NCI-H748 treated with DMSO at 0.1 percent for 48 hours (cell line): ENCODE data around the gene IL4I1.
A peak's percentile ranks its signal among the peaks of the same experiment; 100 is the strongest.

Source experiments
- DNase-seq: peaks from one replicate; lab custom pipeline; 2025; lab: John Stamatoyannopoulos, UW

Gene IL4I1

DNA sequence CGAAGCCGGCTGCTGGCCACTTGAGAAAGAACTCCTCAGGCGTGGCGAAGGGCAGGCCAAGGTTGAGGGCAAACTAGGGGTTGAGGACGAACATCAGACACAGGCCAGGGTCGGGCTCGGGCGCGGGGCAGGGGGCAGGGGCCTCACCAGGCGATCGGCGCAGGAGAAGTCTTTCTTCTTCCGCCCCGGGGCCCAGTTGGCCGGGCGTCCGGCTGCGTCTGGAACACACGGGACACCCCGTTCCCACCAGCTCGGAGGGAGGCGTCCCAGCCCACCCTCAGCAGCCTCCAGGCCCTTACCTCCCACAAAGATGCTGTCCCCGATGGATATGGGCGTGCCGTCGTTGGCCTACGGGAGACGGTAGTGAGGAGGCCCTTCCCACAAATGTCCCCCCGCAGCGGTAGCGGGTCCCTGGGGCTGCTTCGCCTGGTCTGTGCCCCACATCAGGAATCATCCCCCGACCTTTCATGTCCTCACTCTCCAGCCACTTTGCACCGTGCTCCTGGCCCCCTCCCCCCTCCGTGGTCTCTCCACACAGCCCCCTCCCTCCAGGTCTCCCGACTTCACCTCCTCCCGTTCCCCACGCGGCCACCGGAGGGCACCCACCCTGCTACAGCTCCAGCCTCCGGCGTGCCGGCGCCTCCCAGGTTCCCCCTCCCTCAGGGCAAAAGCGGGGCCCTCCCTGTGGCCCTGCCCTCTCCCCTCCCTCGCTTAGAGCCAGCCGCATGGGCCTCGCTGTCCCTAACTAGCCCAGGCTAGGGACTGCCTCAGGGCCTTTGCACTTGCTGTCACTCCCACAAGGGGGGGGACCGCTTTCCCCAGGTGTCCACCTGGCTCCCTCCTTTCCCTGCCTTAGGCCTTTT is 34.1 kb downstream of the IL4I1 start:
- no peak for DNase-seq

DNA sequence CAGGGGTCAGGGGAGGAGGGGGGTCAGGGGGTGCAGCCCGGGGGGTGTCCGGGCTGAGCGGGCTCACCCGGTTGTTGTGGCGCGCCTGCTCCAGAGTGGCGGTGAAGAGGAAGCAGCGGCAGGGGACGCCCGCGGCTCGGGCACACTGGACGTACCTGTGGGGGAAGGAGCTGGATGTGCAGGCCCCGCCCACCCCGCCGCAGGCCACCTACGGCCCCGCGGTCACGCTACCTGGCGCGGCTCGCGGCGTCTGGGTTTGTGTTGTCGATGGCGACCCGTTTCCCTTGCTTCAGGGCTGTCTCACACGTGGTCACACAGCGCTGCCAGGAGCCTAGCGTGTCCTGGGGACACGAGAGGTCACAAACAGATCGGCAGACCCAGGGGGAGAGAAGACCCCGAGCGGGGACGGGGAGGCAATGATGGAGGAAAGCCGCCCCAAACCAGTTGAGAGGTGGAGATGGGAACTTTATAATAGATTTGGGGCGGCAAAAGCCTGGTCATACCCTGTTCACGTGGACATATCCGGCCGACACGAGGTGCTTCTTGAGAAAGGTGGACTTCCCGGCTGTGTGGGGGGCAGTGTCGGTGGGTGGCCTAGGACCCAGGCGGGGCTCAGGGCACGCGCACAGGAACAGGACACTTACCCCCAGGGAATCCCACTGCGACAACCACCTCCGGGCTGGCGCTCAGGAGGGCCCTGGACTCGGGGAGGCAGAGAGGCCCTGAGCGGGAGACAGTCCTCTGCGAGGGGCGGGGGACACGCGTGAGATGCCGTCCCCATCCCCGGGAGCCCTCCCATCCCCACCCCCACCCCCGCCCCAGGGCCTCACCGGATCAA is 34.9 kb downstream of the IL4I1 start:
- no peak for DNase-seq

DNA sequence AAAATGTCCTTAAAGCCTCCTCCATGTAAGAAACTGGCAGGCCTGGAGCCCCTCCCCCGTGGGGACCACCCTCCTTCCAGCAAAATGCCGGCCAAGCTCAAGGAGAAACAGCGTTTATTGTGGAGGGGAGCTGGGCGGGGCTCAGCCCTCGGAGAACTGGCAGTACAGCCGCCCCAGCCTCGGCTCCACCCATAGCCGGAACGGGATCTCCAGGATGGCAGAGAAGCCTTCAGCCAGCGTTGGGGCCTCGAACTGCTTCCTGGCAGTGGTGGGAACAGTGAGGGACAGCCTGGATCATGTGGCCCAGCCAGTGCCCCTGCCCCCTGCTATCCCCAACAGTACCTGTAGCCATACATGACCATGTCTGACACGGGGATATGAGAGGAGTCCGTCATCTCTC is 35.6 kb downstream of the IL4I1 start:
- DNase-seq = no peak

- no peak for DNase-seq
Measured at GRCh38 chr19:49860336-49861102, 36.2 kb downstream of the IL4I1 start.

- no peak for DNase-seq
Measured at GRCh38 chr19:49859682-49860335, 36.9 kb downstream of the IL4I1 start.

DNA sequence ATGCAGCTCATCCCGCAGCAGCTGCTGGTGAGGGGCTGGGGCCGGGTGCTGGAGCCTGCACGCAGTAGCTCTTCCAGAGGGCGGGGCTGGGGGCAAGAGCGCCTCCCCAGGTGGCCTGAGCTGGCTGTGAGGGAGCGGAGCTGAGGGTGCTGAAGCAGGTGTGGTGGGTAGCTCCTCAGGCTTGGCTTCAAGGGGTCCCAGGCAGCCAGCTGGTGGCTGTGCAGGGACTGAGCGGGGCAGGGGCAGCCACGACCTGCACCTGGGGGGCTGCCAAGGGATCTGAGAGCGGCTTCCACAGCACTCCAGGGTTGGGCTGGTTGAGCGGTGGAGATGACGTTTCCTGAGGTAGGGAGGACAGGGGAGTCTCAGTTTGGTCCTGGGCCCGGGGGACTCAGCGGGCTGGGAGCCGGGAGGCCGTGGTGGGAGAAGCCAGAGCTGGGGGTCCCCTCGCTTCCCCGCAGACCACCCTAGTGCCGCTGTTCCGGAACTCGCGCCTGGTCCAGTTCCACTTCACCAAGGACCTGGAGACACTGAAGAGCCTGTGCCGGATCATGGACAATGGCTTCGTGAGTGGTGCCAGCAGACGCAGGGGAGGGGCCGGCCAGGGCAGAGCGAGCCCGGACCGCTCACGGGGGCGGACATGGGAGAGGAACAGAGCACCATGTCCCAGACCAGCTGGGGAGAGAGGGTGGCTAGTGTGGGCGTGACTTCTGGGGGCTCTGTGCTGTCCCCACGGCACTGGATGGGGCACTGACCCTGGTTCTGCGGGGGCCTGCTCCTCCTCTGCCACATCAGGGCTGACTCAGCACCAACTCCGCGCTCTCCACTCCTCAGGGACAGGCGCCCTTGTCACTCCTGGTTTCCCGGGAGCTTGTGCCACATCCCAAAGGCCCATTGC is 38.4 kb downstream of the IL4I1 start:
- no peak for DNase-seq

DNA sequence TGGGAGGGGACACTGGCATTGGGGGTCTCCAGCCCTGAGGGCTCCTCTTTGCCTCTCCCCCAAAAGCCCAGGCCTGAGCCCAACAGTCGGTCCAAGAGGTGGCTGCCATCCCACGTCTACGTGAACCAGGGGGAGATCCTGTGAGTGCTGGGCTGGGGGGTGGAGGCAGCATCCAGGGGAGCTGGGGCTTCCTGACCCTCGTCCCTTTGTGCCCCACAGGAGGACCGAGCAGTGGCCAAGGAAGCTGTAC is 38.9 kb downstream of the IL4I1 start:
- no peak for DNase-seq

DNA sequence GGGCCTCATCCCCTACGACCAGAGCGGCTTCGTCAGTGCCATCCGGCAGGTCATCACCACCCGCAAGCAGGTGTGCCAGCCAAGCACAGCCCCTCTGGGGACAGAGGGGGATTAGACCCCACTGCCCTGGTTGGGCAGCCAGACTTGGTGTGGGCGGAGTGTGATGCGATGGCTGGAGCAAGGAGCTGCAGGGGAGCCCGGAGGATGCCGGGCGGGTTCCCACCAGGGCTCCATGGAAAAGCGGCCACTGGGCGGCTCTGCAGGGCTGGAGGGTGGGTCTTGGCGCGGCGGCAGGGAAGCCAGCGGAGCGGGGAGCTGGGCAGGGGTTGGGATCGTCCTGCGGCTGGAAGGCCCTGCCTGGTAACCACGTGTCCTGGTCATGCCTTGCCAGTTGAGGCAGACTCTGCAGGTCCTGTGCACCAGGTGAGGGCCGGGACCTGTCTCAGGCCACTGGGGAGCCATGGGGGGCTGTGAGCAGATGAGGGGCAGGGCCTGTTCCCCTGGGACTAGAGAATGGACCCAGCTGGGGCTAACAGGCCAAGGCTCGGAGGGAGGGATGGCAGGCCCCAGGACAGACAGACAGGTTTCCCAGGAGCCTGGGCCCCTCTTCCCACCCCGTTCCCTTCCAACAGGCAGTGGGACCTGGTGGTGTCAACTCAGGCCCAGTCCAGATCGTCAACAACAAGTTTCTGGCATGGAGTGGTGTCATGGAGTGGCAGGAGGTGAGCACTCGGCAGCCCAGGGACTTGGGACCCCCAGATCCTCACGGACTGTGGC is 39.4 kb downstream of the IL4I1 start:
- DNase-seq = no peak

GRCh38 chr19:49856574-49857021 is 40.1 kb downstream of the IL4I1 start:
- no peak for DNase-seq

DNA sequence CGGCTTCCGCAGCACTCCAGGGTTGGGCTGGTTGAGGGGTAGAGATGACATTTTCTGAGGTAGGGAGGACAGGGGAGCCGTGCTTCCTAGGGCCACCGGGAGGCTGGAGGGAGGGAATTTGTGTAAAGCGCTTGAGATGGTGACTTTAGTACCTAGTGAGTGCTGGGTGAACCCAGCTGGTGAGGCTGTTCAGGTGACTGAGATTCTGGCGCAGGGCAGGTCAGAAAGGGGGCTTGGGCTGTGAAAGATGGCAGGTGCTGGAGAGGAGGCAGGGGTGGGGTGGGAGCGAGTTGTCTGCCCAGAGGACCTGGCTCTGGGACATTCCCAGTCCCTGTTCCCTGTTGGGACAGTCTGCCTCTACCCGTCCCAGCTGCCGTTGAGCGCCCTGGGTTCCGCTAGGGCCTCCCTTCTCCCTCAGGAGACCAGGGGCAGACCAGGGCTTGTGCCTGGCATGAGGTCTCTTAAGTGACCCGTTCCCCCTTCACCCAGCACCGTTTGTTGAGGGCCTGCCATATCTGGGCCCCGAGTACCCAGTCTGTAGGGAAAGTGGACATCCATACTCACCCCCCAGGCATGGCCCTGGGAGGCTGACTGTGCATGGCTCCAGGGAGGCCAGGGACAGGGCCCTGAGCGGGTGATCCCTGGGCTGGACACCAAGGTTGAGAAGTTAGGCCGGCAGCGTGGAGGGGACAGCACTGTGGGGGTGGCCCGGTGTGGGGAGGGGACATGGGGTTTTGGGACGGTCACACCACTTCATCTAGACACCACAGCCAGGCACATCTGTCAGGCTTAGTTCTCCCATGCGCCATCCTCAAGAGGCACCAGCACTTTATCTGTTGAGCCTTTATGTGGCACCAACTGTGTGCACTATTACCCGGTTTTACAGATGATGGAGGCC is 40.8 kb downstream of the IL4I1 start:
- DNase-seq = no peak

DNA sequence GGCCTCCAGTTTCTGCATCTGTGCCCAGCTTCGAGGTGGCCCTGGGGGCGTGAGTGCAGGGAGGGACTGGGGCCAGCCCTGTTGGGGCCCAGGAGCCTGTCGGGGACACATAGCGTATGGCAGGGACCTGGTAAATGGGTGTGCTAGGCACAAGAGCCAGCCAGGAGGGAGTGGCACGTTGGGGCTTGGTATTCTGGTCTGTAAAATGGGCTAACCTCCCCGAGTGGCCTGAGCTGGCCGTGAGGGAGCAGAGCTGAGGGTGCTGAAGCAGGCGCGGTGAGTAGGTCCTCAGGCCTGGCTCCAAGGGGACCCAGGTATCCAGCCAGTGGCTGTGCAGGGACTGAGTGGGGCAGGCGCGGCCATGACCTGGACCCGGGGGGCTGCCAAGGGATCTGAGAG is 41.4 kb downstream of the IL4I1 start:
- no peak for DNase-seq

- DNase-seq = no peak
Measured at GRCh38 chr19:49854378-49855263, 42.1 kb downstream of the IL4I1 start.

DNA sequence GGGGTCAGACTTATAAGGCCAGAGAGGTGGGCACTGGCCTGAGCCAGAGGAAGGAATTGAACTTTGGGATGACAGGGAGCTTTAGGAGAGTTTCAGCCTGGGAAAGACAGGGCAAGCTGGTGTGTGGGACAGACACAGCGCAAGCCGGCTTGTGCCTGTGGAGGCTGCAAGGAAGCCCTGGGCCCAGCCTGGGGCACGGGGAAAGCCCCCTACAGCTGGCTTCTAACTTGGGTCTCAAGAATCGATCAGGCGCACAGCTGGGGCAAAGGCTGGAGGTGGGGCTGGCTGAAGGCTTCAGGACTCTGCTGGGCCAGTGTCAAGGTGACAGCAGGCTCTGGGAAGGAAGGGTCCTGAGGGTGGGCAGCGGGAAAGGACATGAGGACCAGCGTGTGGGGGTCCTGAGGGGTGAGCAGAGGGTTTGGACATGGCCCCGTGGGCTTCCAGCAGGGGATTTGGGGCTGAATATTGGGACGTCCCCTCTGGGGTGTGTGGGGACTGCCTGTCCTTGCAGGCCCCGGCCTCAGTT is 42.8 kb downstream of the IL4I1 start:
- no peak for DNase-seq

- DNase-seq = no peak
Measured at GRCh38 chr19:49852631-49853126, 44.0 kb downstream of the IL4I1 start.

DNA sequence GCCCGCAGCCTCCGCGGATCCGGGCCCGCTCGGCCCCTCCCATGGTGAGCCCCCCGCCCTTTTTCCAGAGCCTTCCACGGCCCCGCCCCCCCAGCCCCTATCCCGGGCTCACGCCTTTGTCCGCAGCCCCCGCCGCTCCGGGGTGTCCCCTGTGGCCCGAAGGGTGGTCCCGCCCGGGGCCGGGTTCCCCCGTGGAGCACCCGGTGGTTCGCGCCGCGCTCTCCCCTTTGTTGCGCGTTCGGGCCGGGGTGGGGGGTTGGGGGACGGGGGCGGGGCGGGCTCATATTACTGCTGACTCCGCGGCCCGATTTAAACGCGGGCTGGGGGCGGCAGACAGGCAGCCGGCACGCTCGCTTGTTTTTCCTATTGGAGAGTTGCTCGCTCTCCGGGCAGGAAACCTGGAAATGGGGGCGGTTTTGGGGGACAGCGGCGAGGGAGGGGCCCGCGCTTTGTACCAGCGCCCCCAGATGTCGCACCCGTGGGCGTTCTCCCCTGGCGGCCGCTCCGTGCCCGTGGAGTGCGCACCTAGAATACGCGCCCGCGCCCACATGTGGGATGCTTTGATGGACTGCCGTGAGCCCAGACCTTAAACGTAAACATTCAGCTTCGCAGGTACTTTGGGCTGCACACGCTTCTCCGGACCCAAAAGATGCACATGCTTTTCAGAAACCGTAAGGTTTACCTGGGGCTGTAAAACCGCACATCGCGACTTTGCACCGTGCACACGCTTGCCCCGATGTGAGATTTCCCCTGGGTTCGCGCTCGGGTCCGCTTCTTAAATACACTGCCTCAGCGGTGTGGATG is 45.0 kb downstream of the IL4I1 start:
- peak; percentile 33 for DNase-seq

DNA sequence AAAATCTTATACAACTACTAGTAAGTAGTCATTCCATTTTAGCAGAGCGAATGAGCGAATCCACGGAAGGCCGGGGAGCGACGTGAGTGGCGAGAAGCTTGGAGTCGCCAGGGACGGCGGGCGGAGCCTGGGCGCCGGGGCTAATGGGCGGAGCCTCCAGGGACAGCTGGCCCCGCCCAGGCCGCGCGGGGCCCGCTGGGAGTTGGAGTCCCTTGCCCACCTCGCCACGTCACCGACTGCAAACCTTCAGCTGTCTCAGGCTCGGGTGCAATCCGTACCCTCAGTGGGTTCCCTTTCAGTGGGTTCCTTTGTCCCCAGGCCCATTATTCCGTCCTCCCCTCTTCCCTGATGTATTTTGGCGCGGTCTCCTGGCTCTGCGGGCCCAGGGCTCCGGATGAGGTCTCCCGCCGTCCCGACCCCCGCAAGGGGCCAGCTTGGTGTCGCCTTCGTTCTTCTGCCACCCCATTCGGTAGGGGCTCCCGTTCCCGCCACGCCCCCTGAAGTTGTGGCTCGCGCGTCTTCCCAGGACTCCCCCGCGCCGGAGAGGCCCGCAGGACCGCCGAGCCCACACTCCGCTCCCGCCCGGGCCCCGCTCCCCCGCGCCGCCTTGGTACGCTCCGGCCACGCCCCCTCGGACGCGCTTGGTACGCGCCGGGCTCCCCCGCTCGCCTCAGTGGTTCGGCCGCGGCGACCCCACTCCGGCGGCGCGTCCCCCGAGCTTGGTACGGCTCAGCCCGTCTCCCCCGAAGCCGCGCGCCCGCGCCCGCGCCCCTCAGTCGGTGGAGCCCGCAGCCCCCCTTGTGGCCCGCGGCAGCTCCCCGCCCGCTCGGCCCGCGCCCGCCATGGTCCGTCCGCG is 46.0 kb downstream of the IL4I1 start, which contains the start of gene PTOV1:
Gene PTOV1, plus strand, starts transcription at position 673 of the 856 bp plus-strand sequence.
- peak; percentile 92 for DNase-seq
